Body of pancreas (tissue), 4 donors: Measurements from ENCODE around the gene TRPC1. TPM values are rescaled to one million over a fixed set of nuclear protein-coding genes. Genes with fewer than 3 reads are reported as not detected.

Experiments
- ATAC-seq: fragments of 150-250 bp; one replicate; pipeline ENCODE4 v1.9.1; 2016
- DNase-seq, 4 donors: peaks; one replicate each; pipeline ENCODE4 v3.0.0-alpha.2; 2019
- H3K27ac ChIP-seq, 4 donors: fragments of 200-600 bp; sonication (generic); 1 replicate in 3 of 4; 2 replicates in 1 of 4; pipeline versions ENCODE4 v1.5.1 to v1.6.1; 2016 to 2019; ENCODE audit warnings: mild to moderate bottlenecking in 1 of 4, mixed read lengths in 1 of 4, moderate library complexity in 1 of 4
- H3K27me3 ChIP-seq, 2 donors: fragments of 200-600 bp; sonication (generic); one replicate each; pipeline ENCODE4 v1.6.0; 2016; ENCODE audit warnings: mild to moderate bottlenecking in 1 of 2
- H3K36me3 ChIP-seq, 2 donors: fragments of 200-600 bp; sonication (generic); replicated peaks in 1 of 2; 2 replicates each; pipeline ENCODE4 v1.5.1; 2016; ENCODE audit warnings: low read depth in 2 of 2; ENCODE audit not compliant: insufficient read depth in 1 of 2
- H3K4me1 ChIP-seq: fragments of 200-600 bp; sonication (generic); one replicate; pipeline ENCODE4 v1.6.0; 2016
- H3K4me3 ChIP-seq, 2 donors: fragments of 200-600 bp; sonication (generic); 1 replicate in 1 of 2; 2 replicates in 1 of 2; pipeline ENCODE4 v1.5.1; 2016 to 2019
- H3K9me3 ChIP-seq, 3 donors: fragments of 200-600 bp; sonication (generic); 1 replicate in 2 of 3; 2 replicates in 1 of 3; pipeline ENCODE4 v1.5.1; 2016
- CTCF ChIP-seq, 7 experiments: fragments of 450-650 bp in 4 of 7; fragments of 200-600 bp in 3 of 7; sonication (generic) in 3 of 7; IDR thresholded peaks; one replicate each; pipeline ENCODE4 v1.5.1; 2016 to 2019; ENCODE audit warnings: antibody characterized with exemption in 7 of 7
- POLR2A ChIP-seq, 3 donors: fragments of 450-650 bp; IDR thresholded peaks; one replicate each; pipeline ENCODE4 v1.6.1; 2016; ENCODE audit warnings: antibody characterized with exemption in 3 of 3, mild to moderate bottlenecking in 2 of 3
- WGBS, 2 donors: methylation state at CpG; one replicate each; pipeline ENCODE4 v1.1.5; 2017; 5-methylcytosine and 5-hydroxymethylcytosine counted together
- intact Hi-C: fragments of 100-400 bp; cut with DNase I; formaldehyde crosslinking; loops from one replicate; pipeline ENCODE4 v1.15.1; 2023
- total RNA-seq, 2 donors: library from RNA; depleted of rRNA; stranded (reverse); fragments of >200 nt; gene quantifications; one replicate each; pipeline ENCODE4 v1.1.0, GENCODE V29; 2016

TRPC1 gene
- total RNA-seq, 2 donors from 2014 or later = 6.9 to 7.5 TPM

- no peak for ATAC-seq
- Histone ChIP-seq H3K4me3 (no peak overlapping the region), H3K36me3 (no peaks in the 10 kb centered on the region), H3K9me3 (no peaks in the 10 kb centered on the region), H3K27me3 (no peaks in the 10 kb centered on the region), H3K27ac (no peak overlapping the region), H3K4me1 (no peaks in the 10 kb centered on the region)
- intact Hi-C loops = no loop called here
- 79 to 85% methylated on average over 7 of the region's 7 CpGs for WGBS, 2 donors
- no peak for DNase-seq
- no peak for TF ChIP-seq CTCF (IDR thresholded peaks at IDR 0.05)
Observed at GRCh38 chr3:142693136-142693853, 30.5 kb upstream of the TRPC1 start.

- no peak for ATAC-seq
- no peak for DNase-seq
- intact Hi-C loops = no loop called here
Observed at GRCh38 chr3:142694225-142694624, 29.6 kb upstream of the TRPC1 start.

GRCh38 chr3:142705198-142705597, 18.6 kb upstream of the TRPC1 start:
- no peak for TF ChIP-seq POLR2A (IDR thresholded peaks at IDR 0.05)
- no peak for TF ChIP-seq CTCF (IDR thresholded peaks at IDR 0.05)
- no peaks in the 10 kb centered on the region for H3K36me3 ChIP-seq
- H3K9me3 ChIP-seq = no peaks in the 10 kb centered on the region
- 77 to 81% methylated on average over 2 of the region's 2 CpGs for WGBS, 2 donors
- no peaks in the 10 kb centered on the region for H3K27me3 ChIP-seq
- no peak overlapping the region for H3K27ac ChIP-seq
- intact Hi-C loops = no loop called here
- no peak overlapping the region for H3K4me3 ChIP-seq
- ATAC-seq (no peak), DNase-seq (no peak)
- H3K4me1 ChIP-seq = no peaks in the 10 kb centered on the region

More at GRCh38 chr3:142694225-142694624, 29.6 kb upstream of the TRPC1 start:
- Histone ChIP-seq H3K27ac (no peak overlapping the region), H3K9me3 (no peaks in the 10 kb centered on the region), H3K36me3 (no peaks in the 10 kb centered on the region), H3K4me1 (no peaks in the 10 kb centered on the region), H3K27me3 (no peaks in the 10 kb centered on the region), H3K4me3 (no peak overlapping the region)
- WGBS, 2 donors = 88 to 94% methylated on average over 1 of the region's 1 CpG
- no peak for TF ChIP-seq POLR2A (IDR thresholded peaks at IDR 0.05)
- TF ChIP-seq CTCF (IDR thresholded peaks at IDR 0.05) = no peak

GRCh38 chr3:142706321-142707127, 17.3 kb upstream of the TRPC1 start:
- H3K36me3 ChIP-seq = no peaks in the 10 kb centered on the region
- intact Hi-C loops = no loop called here
- no peak for DNase-seq
- H3K27me3 ChIP-seq = no peaks in the 10 kb centered on the region
- no peak for ATAC-seq
- H3K27ac ChIP-seq = no peak overlapping the region
- H3K4me3 ChIP-seq = no peak overlapping the region
- no peaks in the 10 kb centered on the region for H3K9me3 ChIP-seq
- H3K4me1 ChIP-seq = no peaks in the 10 kb centered on the region
- 86 to 92% methylated on average over 7 of the region's 7 CpGs for WGBS, 2 donors
- TF ChIP-seq CTCF (IDR thresholded peaks at IDR 0.05) = no peak
- TF ChIP-seq POLR2A (IDR thresholded peaks at IDR 0.05) = no peak
